NB4 (cell line): ENCODE results near the gene ARFGAP1.

Source experiments
- MYC ChIP-seq: IDR thresholded peaks from 2 replicates; pipeline ENCODE4 v1.6.1; 2011; ENCODE audit warnings: low read depth, low read length
- POLR2A ChIP-seq: IDR thresholded peaks from 2 replicates; pipeline ENCODE4 v1.6.1; 2011; ENCODE audit warnings: mild to moderate bottlenecking; ENCODE audit not compliant: insufficient read length; ENCODE audit errors: extremely low read depth
- TF ChIP-seq, protein P1 (sequence below): IDR thresholded peaks from one replicate; pipeline ENCODE4 v1.5.1; 2012; ENCODE audit warnings: low read depth, low read length
- TF ChIP-seq, protein P2 (sequence below): IDR thresholded peaks from 2 replicates; pipeline ENCODE4 v1.6.1; 2011; ENCODE audit warnings: low read depth, low read length

DNA sequence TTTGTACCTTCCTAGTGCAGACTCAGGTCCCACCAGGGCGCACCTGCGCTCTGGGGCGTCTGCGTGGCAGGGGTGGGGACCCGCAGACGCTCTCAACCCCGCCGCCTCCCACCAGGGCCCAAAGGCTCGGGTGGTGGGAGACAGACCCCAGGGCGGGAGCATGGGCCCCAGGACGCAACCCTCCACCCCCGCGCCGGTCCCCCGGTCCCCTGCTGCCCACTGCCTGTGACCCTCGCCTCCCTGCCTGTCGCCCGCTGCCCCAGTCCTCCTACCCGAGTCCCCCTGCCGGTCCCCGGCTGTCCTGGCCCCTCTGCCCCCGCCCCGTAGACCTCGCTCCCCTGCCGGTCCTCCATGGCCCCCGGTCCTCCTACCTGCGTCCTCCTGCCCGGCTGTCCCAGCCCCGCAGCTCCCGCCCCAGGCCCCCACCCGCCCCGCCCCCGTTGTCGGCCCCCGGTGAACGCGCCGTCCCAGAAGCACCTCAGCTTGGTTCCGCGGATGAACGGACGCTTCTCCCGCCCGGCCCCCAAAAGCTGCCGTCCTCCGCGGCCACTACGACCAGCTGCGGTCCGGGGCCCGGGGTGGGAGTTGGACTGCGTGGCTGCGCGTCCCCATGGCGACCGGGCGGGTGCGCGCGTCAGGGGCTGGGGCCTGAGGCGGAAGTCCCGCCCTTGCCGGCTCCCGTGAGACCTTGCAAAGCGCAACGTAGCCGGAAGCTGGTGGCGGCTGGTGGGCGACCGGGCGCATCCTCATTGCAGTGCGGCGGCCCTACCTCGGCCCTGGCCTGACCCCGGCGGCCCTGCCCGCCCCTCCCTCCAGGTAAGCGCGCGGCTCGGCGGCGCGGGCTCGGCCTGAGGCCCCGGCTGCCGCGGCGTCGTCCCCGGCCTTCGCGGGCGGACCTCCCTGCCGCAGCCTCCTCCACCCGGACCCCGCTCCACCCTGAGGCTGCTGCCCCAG is at the start of gene ARFGAP1:
- TF ChIP-seq, protein P1, sequence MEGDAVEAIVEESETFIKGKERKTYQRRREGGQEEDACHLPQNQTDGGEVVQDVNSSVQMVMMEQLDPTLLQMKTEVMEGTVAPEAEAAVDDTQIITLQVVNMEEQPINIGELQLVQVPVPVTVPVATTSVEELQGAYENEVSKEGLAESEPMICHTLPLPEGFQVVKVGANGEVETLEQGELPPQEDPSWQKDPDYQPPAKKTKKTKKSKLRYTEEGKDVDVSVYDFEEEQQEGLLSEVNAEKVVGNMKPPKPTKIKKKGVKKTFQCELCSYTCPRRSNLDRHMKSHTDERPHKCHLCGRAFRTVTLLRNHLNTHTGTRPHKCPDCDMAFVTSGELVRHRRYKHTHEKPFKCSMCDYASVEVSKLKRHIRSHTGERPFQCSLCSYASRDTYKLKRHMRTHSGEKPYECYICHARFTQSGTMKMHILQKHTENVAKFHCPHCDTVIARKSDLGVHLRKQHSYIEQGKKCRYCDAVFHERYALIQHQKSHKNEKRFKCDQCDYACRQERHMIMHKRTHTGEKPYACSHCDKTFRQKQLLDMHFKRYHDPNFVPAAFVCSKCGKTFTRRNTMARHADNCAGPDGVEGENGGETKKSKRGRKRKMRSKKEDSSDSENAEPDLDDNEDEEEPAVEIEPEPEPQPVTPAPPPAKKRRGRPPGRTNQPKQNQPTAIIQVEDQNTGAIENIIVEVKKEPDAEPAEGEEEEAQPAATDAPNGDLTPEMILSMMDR: no peak
- TF ChIP-seq, protein P2, sequence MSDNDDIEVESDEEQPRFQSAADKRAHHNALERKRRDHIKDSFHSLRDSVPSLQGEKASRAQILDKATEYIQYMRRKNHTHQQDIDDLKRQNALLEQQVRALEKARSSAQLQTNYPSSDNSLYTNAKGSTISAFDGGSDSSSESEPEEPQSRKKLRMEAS: 0 out of 2 replicates have a peak, but pooled peaks have one; percentile 26
- TF ChIP-seq POLR2A (peak; percentile 75), MYC (peak; percentile 55)
